Measurements from ENCODE around the gene CSGALNACT2. TPM values are rescaled to one million over a fixed set of nuclear protein-coding genes. Genes with fewer than 3 reads are reported as not detected.
A peak's percentile ranks its signal among the peaks of the same experiment; 100 is the strongest.
"Not testable (repeated sequence)": the region's sequence is repeated elsewhere in the genome, so short reads cannot be mapped to it uniquely, and the experiment has no call there.

CSGALNACT2 gene
- total RNA-seq = 29.6 TPM

GRCh38 chr10:43138021-43138756 is at the start of gene CSGALNACT2:
Gene CSGALNACT2, plus strand, starts transcription at chr10:43138445. Its CDS starts 16,705 bp downstream, at chr10:43155150.
- peak; percentile 72 for DNase-seq

GRCh38 chr10:43089519-43089918 is 48.7 kb upstream of the CSGALNACT2 start:
- no peak for DNase-seq

GRCh38 chr10:43090188-43090587 is 48.1 kb upstream of the CSGALNACT2 start:
- no peak for DNase-seq

GRCh38 chr10:43090664-43091063 is 47.6 kb upstream of the CSGALNACT2 start:
- DNase-seq = no peak

GRCh38 chr10:43091846-43092245 is 46.4 kb upstream of the CSGALNACT2 start:
- no peak for DNase-seq

DNA sequence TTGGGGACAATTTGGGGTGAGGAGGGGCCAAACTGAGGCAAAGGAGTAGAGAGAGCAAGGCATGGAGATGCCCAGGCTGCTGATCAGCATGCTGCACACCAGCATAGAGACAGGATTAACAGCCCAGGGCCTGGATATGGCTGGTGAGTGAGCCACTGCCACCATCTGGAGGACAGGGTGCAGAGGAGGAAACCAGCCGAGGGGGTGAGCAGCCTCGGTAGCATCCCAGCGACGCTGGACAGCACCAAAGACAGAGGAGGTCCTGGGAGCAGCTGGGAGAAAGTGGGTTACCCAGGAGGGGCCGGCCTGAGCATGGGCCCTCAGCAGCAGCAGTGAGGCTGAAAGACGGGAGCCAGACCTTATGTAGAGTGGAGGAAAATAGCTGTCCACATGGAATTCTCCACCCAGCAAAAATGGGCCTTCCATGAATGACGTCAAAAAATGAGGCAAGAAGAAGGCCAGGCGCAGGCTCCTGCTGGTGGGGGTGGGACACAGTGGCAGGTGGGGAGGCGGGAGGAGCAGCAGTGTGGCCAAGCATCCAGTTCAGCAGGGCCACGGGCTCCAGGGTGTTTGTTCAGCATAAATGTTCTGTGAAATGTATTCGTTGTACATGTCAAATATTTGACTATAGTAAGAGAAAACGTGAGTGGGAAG is 44.7 kb upstream of the CSGALNACT2 start:
- no peak for DNase-seq

- DNase-seq = no peak
Measured at GRCh38 chr10:43094085-43094484, 44.2 kb upstream of the CSGALNACT2 start.

GRCh38 chr10:43099339-43099738 is 38.9 kb upstream of the CSGALNACT2 start:
- not testable (repeated sequence) for DNase-seq

DNA sequence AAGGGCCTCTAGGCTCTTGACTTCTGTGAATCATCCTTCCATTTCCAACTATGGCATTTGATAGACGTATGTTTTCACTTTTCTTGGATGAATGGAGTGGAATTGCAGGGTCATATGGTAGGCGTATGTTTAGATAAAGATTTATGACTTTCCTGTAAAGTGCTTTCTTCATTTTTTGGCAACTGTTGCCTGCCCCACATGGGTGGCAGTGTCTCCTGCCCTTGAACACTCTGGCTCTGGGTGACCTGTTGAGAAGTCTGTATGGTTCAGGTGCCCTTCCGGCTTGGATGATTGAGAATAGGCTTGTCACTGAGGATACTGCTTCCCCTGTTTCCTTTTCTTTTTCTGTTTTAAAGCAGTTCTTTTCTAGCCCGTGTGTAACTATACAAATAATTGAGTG is 38.3 kb upstream of the CSGALNACT2 start:
- peak; percentile 6 for DNase-seq

GRCh38 chr10:43100366-43100765 is 37.9 kb upstream of the CSGALNACT2 start:
- DNase-seq = no peak

DNA sequence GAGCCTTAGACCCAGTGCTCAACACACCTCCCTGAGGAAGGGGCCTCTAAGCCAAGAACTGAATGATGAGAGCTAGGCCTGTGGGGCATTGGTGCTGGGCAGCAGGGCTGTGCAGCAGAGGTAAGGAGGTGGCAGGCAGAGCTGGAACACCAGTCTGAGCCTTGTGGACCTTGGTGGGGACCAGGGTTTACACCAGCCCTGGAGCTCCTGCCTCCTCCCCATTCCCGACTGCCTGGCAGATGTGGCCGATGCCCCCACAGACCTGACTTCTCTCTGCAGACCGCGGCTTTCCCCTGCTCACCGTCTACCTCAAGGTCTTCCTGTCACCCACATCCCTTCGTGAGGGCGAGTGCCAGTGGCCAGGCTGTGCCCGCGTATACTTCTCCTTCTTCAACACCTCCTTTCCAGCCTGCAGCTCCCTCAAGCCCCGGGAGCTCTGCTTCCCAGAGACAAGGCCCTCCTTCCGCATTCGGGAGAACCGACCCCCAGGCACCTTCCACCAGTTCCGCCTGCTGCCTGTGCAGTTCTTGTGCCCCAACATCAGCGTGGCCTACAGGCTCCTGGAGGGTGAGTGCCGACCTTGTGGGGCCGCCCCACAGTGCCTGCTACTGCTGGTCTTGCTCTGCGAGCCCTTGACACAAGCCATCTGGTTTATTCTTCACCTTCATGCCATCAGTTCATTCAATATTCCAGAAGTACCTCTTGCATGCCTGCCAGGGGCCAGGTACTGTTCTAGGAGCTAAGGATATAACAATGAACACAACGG is 36.0 kb upstream of the CSGALNACT2 start:
- DNase-seq = no peak

DNA sequence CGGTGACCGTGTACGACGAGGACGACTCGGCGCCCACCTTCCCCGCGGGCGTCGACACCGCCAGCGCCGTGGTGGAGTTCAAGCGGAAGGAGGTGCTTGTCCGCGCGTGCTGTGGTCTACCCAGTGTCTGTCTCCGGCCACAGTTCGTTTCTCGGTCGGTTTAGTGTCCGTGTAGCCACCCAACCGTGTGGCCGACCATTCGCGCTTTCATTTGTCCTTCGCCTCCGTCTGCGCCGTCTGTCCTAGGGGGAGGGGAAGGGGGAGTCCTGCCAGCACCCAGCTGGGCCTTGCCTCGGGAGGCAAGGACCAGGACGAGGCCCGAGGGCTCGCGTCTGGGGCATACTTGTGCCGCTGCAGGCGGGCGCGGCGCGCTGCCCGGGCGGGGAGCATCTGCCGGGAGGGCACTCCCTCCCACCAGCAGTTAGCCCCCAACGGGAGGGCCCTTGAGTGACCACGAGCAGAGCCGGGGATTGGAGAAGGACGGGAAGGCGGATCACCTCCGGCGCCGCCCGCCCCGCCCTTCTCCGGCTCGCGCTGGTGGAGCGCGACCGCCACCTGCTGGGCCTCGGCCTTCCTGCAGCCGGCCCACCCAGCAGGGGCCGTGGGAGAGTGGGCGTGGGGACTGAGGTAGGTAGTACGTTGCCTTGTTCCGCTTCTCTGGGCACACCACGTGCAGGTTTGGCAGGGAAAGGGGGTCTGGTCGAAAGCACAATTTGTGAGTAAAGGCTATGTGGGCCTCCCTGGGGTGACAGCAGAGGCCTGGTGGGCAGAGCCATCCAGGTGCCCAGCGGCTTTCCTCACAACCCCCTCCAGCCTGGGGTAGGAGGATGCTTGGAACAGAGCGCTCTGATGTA is 32.9 kb upstream of the CSGALNACT2 start:
- peak; percentile 42 for DNase-seq

- DNase-seq = no peak
Measured at GRCh38 chr10:43105956-43106229, 32.4 kb upstream of the CSGALNACT2 start.

GRCh38 chr10:43106256-43107091 is 31.8 kb upstream of the CSGALNACT2 start:
- DNase-seq = no peak

GRCh38 chr10:43108951-43109350 is 29.3 kb upstream of the CSGALNACT2 start:
- no peak for DNase-seq

GRCh38 chr10:43109671-43110249 is 28.5 kb upstream of the CSGALNACT2 start:
- DNase-seq = peak; percentile 19

DNA sequence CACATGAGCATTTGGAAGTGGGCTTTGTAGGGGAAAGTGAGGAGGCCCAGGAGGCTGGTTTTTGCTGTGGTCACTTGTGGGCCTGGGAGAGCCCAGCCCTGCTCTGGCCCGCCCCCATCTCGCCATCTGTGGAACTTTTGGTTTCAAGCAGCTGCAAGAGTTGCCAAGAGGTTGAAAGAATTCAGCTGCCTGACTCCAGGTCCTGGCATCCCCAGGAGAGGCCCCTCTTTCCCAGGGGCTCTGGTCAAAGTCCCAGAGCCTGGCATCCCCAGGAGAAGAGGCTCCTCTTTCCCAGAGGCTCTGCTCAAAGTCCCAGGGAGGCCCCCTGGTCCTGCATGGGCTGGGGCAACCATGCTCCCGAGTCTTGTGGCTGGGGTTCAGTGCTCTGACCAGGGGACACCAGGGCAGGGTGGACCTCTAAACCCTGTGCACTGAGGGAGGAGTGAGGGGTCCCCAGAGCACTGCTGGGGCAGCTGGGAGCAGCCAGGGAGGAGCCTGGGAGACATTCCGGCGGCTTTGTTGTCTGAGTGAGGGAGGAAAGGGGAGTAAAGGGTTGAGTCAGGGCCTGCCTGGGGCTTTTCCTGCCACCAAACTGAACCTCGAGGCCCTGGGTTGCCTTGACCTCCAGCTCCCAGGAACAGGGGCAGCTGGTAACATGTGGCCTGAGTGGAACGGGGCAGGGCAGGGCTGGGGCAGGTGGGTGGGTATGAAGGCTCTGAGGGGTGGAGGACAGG is 27.7 kb upstream of the CSGALNACT2 start:
- DNase-seq = peak; percentile 51

DNA sequence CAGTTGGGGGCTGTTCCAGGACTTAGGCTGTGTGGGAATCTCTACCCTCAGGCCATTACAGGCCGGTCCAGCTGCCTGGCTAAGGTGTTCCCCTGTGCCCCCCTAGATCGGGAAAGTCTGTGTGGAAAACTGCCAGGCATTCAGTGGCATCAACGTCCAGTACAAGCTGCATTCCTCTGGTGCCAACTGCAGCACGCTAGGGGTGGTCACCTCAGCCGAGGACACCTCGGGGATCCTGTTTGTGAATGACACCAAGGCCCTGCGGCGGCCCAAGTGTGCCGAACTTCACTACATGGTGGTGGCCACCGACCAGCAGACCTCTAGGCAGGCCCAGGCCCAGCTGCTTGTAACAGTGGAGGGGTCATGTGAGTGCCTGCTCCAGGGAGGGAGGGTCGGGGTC is 27.1 kb upstream of the CSGALNACT2 start:
- DNase-seq = no peak

DNA sequence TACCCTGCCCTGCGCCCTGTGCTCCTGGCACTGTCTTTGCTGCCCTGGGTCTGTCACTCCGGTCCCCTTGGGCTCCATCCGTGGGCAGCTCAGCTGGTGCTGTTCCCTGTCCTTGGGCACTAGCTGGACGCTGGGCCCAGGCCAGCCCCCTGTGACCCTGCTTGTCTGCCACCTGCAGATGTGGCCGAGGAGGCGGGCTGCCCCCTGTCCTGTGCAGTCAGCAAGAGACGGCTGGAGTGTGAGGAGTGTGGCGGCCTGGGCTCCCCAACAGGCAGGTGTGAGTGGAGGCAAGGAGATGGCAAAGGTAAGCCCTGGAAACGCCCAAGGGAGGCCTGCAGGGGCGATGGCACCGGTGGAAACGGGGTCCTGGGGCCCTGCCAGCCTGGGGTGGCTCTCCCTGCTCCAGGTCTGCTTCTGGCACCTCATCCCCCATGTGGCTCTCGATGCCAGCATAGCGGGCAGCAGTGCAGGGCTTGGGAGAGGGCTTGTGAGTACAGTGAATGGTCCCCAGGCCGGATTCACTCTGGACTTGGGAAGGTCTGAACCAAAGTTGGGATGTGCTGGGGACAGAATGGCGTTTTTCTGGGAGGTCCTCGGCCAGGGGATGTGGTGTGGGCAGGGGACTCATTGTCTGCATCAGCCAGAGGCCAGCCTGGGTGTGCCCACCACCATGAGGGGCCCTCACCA is 26.2 kb upstream of the CSGALNACT2 start:
- no peak for DNase-seq

GRCh38 chr10:43112608-43112961 is 25.7 kb upstream of the CSGALNACT2 start:
- no peak for DNase-seq
